Tibial nerve (tissue), 3 donors: ENCODE data around the gene MEOX2.

ENCODE experiments used
- POLR2A ChIP-seq, 2 donors: fragments of 450-650 bp; IDR thresholded peaks; one replicate each; pipeline ENCODE4 v1.6.1; 2017; ENCODE audit warnings: antibody characterized with exemption in 2 of 2, mild to moderate bottlenecking in 2 of 2, moderate library complexity in 2 of 2
- TF ChIP-seq, protein P1 (sequence below), 5 experiments: fragments of 200-600 bp in 3 of 5; fragments of 450-650 bp in 2 of 5; sonication (generic) in 3 of 5; IDR thresholded peaks; one replicate each; pipeline ENCODE4 v1.5.1; 2016 to 2019; ENCODE audit warnings: antibody characterized with exemption in 5 of 5, mild to moderate bottlenecking in 3 of 5, moderate library complexity in 2 of 5

DNA sequence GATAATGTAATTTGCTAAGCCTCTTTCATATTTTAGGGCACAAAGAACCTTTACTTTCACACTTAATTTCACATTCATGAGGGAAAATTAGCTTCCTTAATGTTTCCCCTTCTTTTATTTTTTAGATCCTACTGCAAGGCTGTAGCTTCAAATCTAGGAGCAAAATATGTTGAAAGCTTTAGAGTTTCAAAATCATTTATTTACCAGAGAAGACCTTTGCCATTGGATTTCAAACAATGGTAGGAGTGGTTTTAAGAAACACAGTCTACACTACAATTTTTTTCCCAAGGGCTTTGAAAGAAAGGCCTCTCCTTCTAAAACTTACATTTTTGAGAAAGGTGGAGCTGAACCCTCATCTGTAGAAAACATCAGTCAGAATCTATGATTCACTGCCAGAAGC lies 43.3 kb upstream of the MEOX2 start:
- TF ChIP-seq POLR2A (IDR thresholded peaks at IDR 0.05): no peak
- TF ChIP-seq, protein P1, sequence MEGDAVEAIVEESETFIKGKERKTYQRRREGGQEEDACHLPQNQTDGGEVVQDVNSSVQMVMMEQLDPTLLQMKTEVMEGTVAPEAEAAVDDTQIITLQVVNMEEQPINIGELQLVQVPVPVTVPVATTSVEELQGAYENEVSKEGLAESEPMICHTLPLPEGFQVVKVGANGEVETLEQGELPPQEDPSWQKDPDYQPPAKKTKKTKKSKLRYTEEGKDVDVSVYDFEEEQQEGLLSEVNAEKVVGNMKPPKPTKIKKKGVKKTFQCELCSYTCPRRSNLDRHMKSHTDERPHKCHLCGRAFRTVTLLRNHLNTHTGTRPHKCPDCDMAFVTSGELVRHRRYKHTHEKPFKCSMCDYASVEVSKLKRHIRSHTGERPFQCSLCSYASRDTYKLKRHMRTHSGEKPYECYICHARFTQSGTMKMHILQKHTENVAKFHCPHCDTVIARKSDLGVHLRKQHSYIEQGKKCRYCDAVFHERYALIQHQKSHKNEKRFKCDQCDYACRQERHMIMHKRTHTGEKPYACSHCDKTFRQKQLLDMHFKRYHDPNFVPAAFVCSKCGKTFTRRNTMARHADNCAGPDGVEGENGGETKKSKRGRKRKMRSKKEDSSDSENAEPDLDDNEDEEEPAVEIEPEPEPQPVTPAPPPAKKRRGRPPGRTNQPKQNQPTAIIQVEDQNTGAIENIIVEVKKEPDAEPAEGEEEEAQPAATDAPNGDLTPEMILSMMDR (IDR thresholded peaks at IDR 0.05): no peak
